AML-193 (cell line): ENCODE measurements around the gene LRBA.

Experiments used
- DNase-seq, 2 experiments: peaks; one replicate each; lab custom pipeline; 2025; lab: John Stamatoyannopoulos, UW

Gene LRBA

GRCh38 chr4:150586162-150586810 is 428.8 kb downstream of the LRBA start:
- DNase-seq, result no peak

GRCh38 chr4:150585611-150586010 is 429.5 kb downstream of the LRBA start:
- DNase-seq, result no peak

- DNase-seq, result no peak
Measured at GRCh38 chr4:150584111-150584915, 430.8 kb downstream of the LRBA start.

- DNase-seq, result no peak
Measured at GRCh38 chr4:150583287-150584110, 431.6 kb downstream of the LRBA start.

- DNase-seq, result no peak
Measured at GRCh38 chr4:150582873-150583286, 432.2 kb downstream of the LRBA start.

- no peak for DNase-seq
Measured at GRCh38 chr4:150582146-150582872, 432.8 kb downstream of the LRBA start, which contains the start of gene MAB21L2. Gene MAB21L2 (plus strand): TSS chr4:150582151. CDS start chr4:150583030, 879 bp downstream.

- no peak for DNase-seq
Measured at GRCh38 chr4:150581641-150582051, 433.4 kb downstream of the LRBA start.

- DNase-seq, result no peak
Measured at GRCh38 chr4:150581056-150581605, 434.0 kb downstream of the LRBA start.

- no peak for DNase-seq
Measured at GRCh38 chr4:150580306-150580705, 434.8 kb downstream of the LRBA start.

- DNase-seq, result no peak
Measured at GRCh38 chr4:150579551-150580234, 435.4 kb downstream of the LRBA start.

GRCh38 chr4:150578745-150579501 is 436.2 kb downstream of the LRBA start:
- no peak for DNase-seq

- no peak for DNase-seq
Measured at GRCh38 chr4:150577796-150578195, 437.3 kb downstream of the LRBA start.

GRCh38 chr4:150574678-150575077 is 440.4 kb downstream of the LRBA start:
- no peak for DNase-seq

GRCh38 chr4:150573534-150573933 is 441.6 kb downstream of the LRBA start:
- no peak for DNase-seq

- DNase-seq, result no peak
Measured at GRCh38 chr4:150572704-150573504, 442.2 kb downstream of the LRBA start.

GRCh38 chr4:150570862-150571261 is 444.2 kb downstream of the LRBA start:
- DNase-seq, result no peak

- no peak for DNase-seq
Measured at GRCh38 chr4:150569998-150570535, 445.0 kb downstream of the LRBA start.

GRCh38 chr4:150569384-150569987 is 445.6 kb downstream of the LRBA start:
- DNase-seq, result no peak

GRCh38 chr4:150567070-150567469 is 448.0 kb downstream of the LRBA start:
- DNase-seq, result no peak
